ENCODE results near the gene CNDP1.

DNA sequence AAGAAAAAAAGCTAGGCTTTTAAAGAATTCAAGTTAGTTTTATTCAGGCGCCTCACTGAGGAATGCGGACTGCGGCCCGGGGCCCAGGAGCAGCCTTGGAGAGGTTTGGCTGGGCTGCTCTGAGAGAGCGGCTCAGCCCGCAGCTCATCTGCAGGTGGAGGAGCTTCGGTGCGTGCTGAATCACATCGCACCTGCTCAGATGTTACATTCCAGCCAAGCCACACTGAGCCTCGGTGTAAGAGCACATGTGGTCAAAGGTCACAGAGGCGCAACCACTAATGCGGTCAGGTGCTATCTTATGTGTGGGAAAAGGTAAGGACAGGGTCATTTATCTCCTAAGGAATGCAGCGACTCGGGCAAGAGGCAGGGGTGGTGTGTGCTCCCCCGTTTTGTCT, 17.1 kb upstream of the CNDP1 start:
- TF ChIP-seq POLR2A (IDR thresholded peaks at IDR 0.05; ENCODE audit: low read depth, low read length) (no peak), SPI1 (IDR thresholded peaks at IDR 0.05; ENCODE audit: low read depth, low read length) (no peak), POLR2AphosphoS5 (IDR thresholded peaks at IDR 0.05; ENCODE audit: low read depth, low read length) (no peak), TAF1 (IDR thresholded peaks at IDR 0.05; ENCODE audit: low read depth, low read length) (no peak)
